ENCODE measurements around the gene SBF1.

SBF1 gene

DNA sequence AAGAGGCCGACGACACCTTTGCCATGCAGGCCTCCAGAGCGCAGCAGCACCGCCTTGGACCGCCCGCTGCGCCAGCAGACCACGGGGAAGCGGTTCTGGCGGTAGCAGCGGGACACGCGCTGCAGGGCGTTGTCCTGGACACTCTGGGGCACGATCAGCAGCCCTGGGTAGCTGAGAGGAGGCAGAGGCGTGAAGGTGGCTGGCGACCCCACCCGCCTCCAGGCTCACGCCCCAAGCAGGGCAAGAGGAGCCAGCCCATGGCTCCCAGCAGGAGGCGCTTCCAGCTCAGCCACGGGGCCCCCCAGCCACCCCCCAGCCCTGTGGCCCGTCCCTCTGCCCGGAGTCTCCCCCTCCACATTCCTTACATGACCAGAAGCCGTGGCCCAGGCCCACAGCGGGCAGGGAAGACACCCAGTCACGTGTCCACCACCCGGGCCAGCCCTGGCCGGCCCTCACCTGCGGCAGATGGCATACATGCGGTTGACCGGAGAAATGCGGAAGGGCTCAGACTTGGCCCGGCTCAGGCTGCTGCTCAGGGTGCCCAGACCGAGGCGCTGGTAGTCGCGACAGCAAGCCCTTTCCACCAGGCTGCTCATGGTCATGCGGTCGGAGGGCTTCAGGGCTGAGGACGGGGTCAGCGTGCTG lies 15.2 kb downstream of the SBF1 start:
- H3K4me3 ChIP-seq (ENCODE audit: low read depth, low read length), result no peak overlapping the region
- H3K36me3 ChIP-seq (ENCODE audit: control insufficient read depth, insufficient read depth, low read length), result peaks cover 87% of the 10 kb centered on the region

DNA sequence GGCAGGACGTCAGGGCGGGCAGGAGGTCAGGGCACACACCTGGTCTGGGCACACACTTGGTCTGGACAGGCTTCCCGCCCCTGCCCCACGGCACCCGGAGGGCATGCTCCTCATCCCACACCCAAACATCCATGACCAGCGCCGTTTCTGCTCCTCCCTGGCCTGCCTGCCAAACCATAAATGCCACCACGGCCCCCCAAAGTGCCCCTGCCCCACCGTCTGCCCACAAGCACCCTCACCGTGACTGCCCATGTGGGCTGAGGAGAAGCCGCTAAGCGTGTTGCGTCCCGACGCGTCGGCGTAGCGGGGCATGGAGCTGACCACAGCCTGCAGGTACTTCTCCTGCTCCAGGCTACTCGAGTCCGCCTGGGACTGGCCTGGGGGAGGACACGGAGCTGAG lies 15.8 kb downstream of the SBF1 start:
- Histone ChIP-seq H3K9me3 (ENCODE audit: control insufficient read depth, insufficient read depth, low read length) (no peaks in the 10 kb centered on the region), H3K36me3 (ENCODE audit: control insufficient read depth, insufficient read depth, low read length) (peaks cover 87% of the 10 kb centered on the region), H3K4me1 (ENCODE audit: control insufficient read depth, insufficient read depth, low read length) (no peaks in the 10 kb centered on the region), H3K9ac (ENCODE audit: low read depth, low read length) (no peak overlapping the region), H3K27me3 (ENCODE audit: control insufficient read depth, insufficient read depth, low read length) (no peaks in the 10 kb centered on the region), H3K4me3 (ENCODE audit: low read depth, low read length) (no peak overlapping the region)

More for the DNA sequence above, 15.2 kb downstream of the SBF1 start:
- Histone ChIP-seq H3K4me1 (ENCODE audit: control insufficient read depth, insufficient read depth, low read length) (no peaks in the 10 kb centered on the region), H3K9me3 (ENCODE audit: control insufficient read depth, insufficient read depth, low read length) (no peaks in the 10 kb centered on the region), H3K9ac (ENCODE audit: low read depth, low read length) (no peak overlapping the region), H3K27me3 (ENCODE audit: control insufficient read depth, insufficient read depth, low read length) (no peaks in the 10 kb centered on the region)

DNA sequence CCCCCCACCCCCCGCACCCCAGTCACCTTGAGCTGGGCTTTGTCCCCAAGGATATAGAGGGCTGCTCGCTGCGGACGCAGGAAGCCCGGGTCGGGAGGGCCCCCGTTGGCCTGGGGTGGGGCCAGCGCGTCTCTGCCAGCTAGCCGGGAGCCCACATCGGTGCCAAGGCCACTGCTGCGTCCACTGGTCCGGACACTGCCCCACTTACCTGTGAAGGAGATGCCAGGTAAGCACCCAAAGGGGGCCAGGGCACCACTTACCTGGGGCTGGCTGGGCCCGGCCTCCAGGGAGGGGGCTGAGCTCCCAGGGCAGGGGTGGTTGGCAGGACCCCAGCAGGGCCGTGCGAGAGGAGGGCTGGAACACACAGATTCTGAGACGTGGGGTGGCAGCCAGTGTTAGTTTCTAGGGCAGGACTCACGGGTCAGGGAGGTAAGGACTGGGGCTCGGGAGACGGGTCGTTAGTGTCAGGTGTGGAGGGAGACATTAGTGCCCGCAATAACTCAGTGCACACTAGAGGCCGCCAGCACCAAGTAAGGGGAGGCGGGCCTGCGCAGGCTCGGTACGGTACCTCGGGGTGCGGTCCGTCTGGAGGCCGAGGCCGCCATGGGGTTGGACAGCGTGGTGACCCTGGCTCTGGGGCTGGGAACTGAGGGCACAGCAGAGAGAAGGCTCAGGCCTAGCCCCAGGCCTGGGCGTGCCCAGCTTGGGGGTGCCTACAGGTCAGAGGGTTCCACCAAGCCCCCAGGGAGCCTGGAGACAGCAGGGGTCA lies 18.2 kb downstream of the SBF1 start:
- Histone ChIP-seq H3K4me1 (ENCODE audit: control insufficient read depth, insufficient read depth, low read length) (no peaks in the 10 kb centered on the region), H3K4me3 (ENCODE audit: low read depth, low read length) (no peak overlapping the region), H3K9ac (ENCODE audit: low read depth, low read length) (no peak overlapping the region), H3K36me3 (ENCODE audit: control insufficient read depth, insufficient read depth, low read length) (peaks cover 70% of the 10 kb centered on the region), H3K27me3 (ENCODE audit: control insufficient read depth, insufficient read depth, low read length) (no peaks in the 10 kb centered on the region), H3K9me3 (ENCODE audit: control insufficient read depth, insufficient read depth, low read length) (no peaks in the 10 kb centered on the region)

DNA sequence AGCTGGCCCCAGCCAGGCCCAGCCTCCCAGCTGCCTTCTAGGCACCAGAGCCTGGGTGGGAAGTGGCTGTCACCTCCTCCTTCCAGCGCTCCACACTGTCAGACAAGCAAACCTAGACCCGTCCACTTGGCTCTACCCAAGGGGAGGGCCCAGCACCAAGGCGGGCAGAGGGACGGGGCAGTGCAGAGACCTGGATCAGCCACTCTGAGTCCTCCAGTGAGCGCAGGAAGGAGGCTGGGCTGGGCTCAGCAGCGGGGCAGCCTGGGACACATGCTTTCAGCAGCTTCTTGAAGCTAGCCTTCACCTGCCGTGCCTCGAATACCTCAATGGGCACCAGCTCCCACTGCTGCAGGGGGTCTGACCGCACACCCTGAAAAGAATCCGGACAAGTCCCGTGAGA lies 18.8 kb downstream of the SBF1 start:
- Histone ChIP-seq H3K27me3 (ENCODE audit: control insufficient read depth, insufficient read depth, low read length) (no peaks in the 10 kb centered on the region), H3K36me3 (ENCODE audit: control insufficient read depth, insufficient read depth, low read length) (peaks cover 64% of the 10 kb centered on the region), H3K4me1 (ENCODE audit: control insufficient read depth, insufficient read depth, low read length) (no peaks in the 10 kb centered on the region), H3K4me3 (ENCODE audit: low read depth, low read length) (no peak overlapping the region), H3K9ac (ENCODE audit: low read depth, low read length) (no peak overlapping the region), H3K9me3 (ENCODE audit: control insufficient read depth, insufficient read depth, low read length) (no peaks in the 10 kb centered on the region)

DNA sequence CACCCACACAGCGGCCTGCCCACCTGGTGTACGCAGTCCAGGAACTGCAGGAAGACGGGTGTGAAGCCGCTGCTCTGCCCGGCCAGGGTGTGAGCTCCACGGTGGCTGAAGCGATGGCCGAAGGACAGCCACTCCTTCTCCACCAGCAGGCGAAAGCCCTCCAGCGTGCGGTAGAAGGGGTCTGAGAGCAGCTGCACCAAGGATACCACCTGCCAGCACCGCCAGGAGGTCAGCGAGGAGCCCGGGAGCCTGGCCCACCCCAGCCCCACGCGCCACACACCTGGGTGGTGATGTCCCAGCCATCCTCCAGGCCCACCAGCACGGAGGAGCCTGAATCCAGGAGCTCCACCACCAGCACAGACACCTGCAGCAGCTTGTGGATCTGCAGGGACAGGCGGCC lies 19.6 kb downstream of the SBF1 start:
- H3K9ac ChIP-seq (ENCODE audit: low read depth, low read length), result no peak overlapping the region
- H3K4me3 ChIP-seq (ENCODE audit: low read depth, low read length), result no peak overlapping the region
- H3K4me1 ChIP-seq (ENCODE audit: control insufficient read depth, insufficient read depth, low read length), result no peaks in the 10 kb centered on the region
- no peaks in the 10 kb centered on the region for H3K9me3 ChIP-seq (ENCODE audit: control insufficient read depth, insufficient read depth, low read length)
- H3K36me3 ChIP-seq (ENCODE audit: control insufficient read depth, insufficient read depth, low read length), result peaks cover 56% of the 10 kb centered on the region
- H3K27me3 ChIP-seq (ENCODE audit: control insufficient read depth, insufficient read depth, low read length), result no peaks in the 10 kb centered on the region

DNA sequence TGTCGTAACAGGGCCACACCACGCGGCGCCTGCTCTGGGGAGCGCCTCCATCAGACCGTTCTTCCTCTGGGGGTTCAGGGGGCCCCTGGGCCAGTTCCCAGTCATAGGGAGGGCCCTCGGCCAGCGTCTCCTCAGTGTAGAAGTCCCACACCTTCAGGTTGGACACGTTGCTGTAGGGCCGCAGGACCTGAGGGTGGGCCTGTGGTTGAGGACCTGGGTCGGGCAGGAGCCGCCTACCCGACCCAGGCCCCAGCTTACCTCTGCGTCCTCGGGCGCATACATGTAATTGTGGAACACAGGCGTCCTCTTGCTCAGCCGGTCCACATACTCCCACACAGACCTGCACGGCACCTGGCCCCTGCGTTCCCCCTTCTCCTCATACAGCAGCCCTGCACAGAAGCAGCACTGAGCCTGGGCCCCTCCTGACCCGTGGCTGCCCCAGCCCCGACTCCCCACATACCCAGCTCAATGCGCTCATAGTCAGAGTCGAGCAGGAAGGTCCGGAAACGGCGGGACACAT lies 20.2 kb downstream of the SBF1 start:
- no peak overlapping the region for H3K4me3 ChIP-seq (ENCODE audit: low read depth, low read length)
- no peaks in the 10 kb centered on the region for H3K9me3 ChIP-seq (ENCODE audit: control insufficient read depth, insufficient read depth, low read length)
- no peaks in the 10 kb centered on the region for H3K27me3 ChIP-seq (ENCODE audit: control insufficient read depth, insufficient read depth, low read length)
- H3K36me3 ChIP-seq (ENCODE audit: control insufficient read depth, insufficient read depth, low read length), result peaks cover 50% of the 10 kb centered on the region
- no peaks in the 10 kb centered on the region for H3K4me1 ChIP-seq (ENCODE audit: control insufficient read depth, insufficient read depth, low read length)
- no peak overlapping the region for H3K9ac ChIP-seq (ENCODE audit: low read depth, low read length)

DNA sequence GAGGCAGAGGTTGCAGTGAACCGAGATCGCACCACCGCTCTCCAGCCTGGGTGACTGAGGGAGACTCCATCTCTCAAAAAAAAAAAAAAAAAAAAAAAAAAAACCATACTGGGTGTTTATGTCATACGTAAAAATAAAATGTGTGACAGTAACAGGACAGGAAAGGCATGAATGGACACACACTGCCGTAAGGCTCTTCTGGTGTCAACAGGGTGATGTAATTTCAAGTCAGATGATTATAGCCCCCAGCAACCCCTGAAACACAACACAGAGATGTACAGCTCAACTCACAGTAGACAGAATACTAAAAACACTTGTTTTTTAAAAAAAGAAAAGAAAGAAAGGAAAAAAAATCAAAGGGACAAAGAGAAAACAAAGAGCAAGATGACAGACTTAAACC lies 22.2 kb downstream of the SBF1 start:
- Histone ChIP-seq H3K9ac (ENCODE audit: low read depth, low read length) (no peak overlapping the region), H3K27me3 (ENCODE audit: control insufficient read depth, insufficient read depth, low read length) (no peaks in the 10 kb centered on the region), H3K36me3 (ENCODE audit: control insufficient read depth, insufficient read depth, low read length) (peaks cover 46% of the 10 kb centered on the region), H3K4me1 (ENCODE audit: control insufficient read depth, insufficient read depth, low read length) (no peaks in the 10 kb centered on the region), H3K4me3 (ENCODE audit: low read depth, low read length) (no peak overlapping the region), H3K9me3 (ENCODE audit: control insufficient read depth, insufficient read depth, low read length) (no peaks in the 10 kb centered on the region)

DNA sequence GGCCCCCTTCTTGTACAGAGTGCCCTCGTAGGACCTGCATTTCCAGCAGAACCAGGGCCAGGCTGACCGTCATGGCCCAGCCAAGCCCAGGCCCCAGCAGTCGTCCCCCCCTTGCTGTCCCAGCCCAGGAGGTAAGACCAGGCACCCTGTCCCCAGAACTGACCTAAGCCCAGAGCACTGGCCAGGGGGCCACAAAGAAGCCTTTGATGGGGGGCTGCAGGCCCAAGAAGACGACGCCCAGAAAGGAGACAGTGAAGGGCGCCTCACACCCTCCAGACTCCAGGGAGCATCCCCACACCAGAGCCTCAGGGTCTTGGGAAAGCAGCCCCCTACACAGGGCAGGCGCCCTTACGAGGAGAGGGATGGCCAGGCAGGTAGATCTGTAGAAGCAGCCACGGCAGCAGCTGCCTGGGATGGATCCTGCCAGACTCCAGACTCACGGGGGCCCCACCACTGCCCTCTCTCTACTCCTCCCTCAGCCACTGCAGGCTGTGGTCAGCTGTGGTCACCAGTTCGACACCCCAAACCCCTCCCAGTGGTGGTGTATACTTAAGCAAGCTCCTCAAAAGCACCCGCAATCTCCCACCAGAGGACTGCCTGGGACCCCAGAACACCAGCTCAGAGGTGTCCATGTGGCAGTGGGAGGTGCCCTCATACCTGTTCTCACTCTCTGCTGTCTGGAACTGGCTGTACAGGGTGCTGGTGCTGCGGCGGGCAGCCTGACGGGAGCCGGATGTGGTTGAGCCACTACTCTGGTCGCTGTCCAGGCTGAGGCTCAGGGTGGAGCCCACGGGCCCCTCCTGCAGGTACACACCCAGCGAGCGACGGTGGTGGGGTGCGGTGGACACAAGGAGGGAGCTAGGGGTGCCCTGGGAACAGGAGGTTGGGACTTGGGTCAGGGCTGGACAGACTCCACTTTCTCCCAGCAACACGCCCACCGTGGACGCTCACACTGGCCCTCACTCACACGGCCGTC lies 27.0 kb downstream of the SBF1 start:
- Histone ChIP-seq H3K9me3 (ENCODE audit: control insufficient read depth, insufficient read depth, low read length) (no peaks in the 10 kb centered on the region), H3K9ac (ENCODE audit: low read depth, low read length) (no peak overlapping the region), H3K4me1 (ENCODE audit: control insufficient read depth, insufficient read depth, low read length) (no peaks in the 10 kb centered on the region), H3K27me3 (ENCODE audit: control insufficient read depth, insufficient read depth, low read length) (no peaks in the 10 kb centered on the region), H3K4me3 (ENCODE audit: low read depth, low read length) (no peak overlapping the region), H3K36me3 (ENCODE audit: control insufficient read depth, insufficient read depth, low read length) (peaks cover 37% of the 10 kb centered on the region)

DNA sequence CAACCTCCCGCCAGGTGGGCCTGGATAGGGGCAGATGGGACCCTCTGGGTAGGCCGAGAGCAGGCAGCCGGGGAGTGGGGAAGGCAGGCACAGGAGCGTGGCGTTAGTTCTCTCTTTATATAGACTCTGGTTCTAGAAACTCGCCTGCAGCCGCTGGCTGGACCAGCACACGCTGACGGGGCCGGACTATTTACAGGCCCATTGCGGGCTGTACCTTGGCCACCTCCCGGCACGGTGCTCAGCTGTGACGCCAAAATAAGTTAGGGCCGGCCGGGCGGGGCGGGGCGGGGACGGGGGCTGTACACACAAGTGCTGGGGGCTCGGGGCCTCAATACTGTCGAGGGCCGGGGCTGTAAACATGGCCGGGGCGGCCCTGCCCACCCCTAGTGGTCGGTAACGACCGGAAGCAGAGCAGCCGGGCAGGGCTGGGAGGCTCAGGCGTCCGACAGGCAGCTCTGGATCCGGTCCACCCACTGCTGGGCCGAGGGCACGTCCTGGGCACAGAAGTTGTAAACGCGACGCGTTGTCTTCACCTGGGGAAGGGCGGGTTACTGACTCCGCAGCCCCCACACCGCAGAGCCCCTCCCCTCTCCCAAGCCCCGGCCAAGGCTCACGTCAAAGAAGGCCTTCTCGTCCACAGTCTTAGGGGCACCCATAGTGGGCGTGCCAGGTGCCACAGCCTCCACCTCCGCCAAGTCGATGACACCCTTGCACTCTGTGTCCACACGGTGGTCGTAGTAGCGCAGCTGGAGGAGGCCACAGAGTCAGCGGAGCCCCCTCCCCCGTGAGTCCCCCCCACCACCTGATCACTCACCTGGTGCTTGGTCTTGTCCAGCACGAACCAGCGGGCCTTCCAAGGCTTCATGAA lies 27.9 kb downstream of the SBF1 start:
- H3K4me1 ChIP-seq (ENCODE audit: control insufficient read depth, insufficient read depth, low read length), result no peaks in the 10 kb centered on the region
- H3K27me3 ChIP-seq (ENCODE audit: control insufficient read depth, insufficient read depth, low read length), result no peaks in the 10 kb centered on the region
- no peak overlapping the region for H3K4me3 ChIP-seq (ENCODE audit: low read depth, low read length)
- no peaks in the 10 kb centered on the region for H3K9me3 ChIP-seq (ENCODE audit: control insufficient read depth, insufficient read depth, low read length)
- H3K36me3 ChIP-seq (ENCODE audit: control insufficient read depth, insufficient read depth, low read length), result peaks cover 37% of the 10 kb centered on the region
- no peak overlapping the region for H3K9ac ChIP-seq (ENCODE audit: low read depth, low read length)

DNA sequence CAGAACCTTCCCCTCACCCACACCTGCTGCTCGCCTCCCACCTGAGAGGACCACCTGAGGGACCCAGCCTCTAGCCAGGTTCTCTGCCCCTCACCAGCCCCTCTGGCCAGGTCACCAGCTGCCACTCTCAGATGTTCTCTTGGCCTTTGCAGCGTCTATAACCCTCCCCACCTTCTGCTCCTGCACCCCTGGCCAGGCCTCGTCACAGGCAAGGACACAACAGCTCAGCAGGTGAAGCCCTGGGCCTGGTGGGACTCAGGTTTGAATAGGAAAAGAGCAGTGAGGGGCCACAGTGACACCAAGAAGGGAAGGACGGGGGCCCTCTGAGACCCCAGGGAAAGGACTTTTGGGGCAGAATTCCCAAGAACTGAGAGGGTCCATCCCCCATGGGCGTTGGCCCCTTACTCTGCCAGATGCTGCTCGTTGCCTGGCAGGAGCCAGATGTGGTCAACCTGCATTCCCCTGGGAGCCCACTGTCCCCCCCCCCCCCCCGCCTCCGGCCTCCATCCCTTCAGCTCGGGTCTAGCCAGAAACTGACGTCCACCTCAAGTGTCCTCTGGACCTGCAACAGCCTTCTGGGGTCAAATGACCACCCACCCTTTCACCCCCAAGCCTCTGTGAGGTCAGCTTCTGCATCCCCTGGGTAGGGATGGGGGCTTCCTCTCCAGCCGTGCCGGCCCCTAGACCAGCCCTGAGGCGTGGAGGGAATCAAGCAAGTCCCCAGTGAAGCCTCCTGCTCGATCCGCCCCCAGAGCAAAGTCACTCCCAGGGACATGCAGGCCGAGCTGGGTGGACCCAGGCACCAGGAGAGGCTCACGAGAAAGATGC lies 28.7 kb downstream of the SBF1 start:
- Histone ChIP-seq H3K27me3 (ENCODE audit: control insufficient read depth, insufficient read depth, low read length) (no peaks in the 10 kb centered on the region), H3K4me3 (ENCODE audit: low read depth, low read length) (no peak overlapping the region), H3K4me1 (ENCODE audit: control insufficient read depth, insufficient read depth, low read length) (no peaks in the 10 kb centered on the region), H3K36me3 (ENCODE audit: control insufficient read depth, insufficient read depth, low read length) (peaks cover 39% of the 10 kb centered on the region), H3K9ac (ENCODE audit: low read depth, low read length) (no peak overlapping the region), H3K9me3 (ENCODE audit: control insufficient read depth, insufficient read depth, low read length) (no peaks in the 10 kb centered on the region)

Data from iPS-15b (cell line).